Embryonic facial prominence (tissue), 1 donor: Measurements from ENCODE around the gene TRIM43.
"Not testable (repeated sequence)": the region's sequence is repeated elsewhere in the genome, so short reads cannot be mapped to it uniquely, and the experiment has no call there.

Source experiments
- DNase-seq: peaks from one replicate; pipeline ENCODE4 v3.0.0-alpha.2; 2016; ENCODE audit errors: extremely low spot score

Gene TRIM43

GRCh38 chr2:95591701-95592100, at the start of gene TRIM43:
Gene TRIM43, plus strand, starts transcription at chr2:95592001. Its CDS starts 2,023 bp downstream, at chr2:95594024.
- not testable (repeated sequence) for DNase-seq

- no peak for DNase-seq
Measured at GRCh38 chr2:95551055-95551568, 40.7 kb upstream of the TRIM43 start.

- DNase-seq = no peak
Measured at GRCh38 chr2:95552911-95553310, 38.9 kb upstream of the TRIM43 start.

DNA sequence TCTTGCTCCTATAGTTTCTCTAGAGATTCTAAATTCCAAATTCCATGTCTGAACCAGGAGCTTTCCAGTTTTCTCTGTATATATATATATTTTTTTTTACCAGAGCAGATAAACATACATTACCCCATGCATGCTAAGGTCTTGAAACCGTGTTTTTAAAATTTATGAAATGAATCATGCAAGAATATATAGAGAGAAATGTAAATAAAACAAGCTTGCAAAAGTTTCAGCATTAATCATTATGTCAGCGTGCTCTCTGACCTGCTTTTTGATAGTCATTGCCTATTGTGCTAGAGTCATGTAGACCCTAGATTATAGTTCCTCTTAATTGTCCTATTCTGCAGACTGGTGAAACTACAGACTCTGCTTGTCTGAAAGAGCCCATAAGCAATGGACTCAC, 22.6 kb upstream of the TRIM43 start:
- DNase-seq = no peak

DNA sequence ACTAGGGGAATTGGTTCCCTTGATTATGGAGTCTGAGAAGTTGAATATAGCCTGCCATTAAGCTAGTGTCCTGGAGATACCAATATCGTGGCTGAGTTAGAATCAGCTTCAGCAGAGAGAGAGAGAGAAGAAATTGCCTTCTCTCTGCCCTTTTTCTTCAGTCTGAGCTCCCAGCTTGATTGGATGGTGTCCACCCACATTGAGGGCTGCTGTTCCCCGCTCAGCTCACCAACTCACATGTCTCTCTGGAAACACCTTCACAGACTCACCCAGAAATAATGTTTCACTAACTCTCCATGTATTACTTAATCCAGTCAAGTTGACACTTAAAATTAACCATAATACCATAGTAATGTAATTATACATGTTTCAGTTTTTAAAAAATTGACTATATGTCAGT, 17.9 kb upstream of the TRIM43 start:
- DNase-seq = no peak

DNA sequence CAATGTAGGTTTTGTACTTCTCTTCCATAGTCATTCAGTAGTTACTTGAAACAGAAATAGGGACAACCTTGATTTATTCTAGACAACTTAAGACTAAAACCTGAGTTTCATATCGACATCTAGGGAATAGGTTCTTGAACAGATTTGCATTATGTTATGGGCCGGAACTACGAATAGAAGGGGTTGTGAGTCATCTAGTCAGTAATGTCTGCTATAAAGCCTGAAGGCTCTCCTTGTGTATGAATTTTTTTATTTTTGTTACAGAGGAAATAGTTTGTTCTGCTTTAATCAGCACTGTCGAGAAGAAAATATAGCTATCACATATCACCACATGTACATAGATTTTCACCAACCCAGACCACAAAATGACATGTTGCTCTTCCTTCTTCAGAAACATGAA, 17.3 kb upstream of the TRIM43 start:
- DNase-seq = no peak

DNA sequence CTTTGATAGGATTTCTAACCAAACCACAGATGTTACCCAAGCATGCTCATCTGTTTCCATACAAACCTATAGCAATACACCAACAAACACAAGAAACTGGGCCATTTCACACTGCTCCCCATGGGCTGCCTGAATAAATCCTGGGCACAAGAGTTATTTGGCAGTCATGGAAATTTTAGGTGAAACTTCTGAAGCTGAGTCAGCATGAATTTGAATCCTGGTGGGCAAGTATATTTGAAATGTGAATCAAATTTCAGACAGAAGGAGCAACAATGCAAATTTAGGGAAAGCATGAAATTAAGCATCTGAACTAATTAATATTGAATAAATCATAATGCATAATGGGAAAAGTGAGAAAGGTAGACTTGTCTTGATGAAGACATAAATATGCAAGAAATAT, 15.9 kb upstream of the TRIM43 start:
- no peak for DNase-seq

DNA sequence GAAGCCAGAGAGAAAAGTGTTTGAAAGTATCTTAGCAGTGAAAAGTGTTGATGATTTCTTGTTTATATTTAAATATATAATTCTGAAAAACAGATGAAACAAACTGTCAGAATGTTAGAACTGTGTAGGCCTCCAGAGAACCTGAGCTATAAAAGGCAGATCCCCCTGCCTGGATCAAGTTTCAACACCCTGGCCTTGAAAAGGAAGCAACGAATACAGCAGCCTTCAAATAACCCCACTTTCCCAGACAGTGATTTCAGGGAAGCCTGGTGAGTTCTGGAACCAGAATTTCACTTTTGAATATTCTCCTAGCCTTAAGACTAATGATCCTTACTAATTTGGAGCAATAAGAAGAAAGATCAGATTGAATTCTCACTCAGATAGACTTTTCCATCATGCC, 13.3 kb upstream of the TRIM43 start:
- DNase-seq = no peak

DNA sequence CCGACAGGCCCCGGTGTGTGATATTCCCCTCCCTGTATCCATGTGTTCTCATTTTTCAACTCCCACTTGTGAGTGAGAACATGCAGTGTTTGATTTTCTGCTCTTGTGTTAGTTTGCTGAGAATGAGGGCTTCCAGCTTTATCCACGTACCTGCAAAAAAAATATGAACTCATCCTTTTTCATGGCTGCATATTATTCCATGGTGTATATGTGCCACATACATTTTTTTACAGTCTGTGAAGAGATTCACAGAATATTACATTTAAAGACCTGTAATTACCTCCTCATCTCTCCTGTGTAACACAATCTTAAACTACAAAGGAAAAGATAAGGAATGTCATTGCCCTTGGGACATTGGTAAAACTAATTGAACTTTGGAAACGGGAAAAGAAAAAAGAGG, 8.3 kb upstream of the TRIM43 start:
- DNase-seq = not testable (repeated sequence)

- not testable (repeated sequence) for DNase-seq
Measured at GRCh38 chr2:95584321-95584720, 7.5 kb upstream of the TRIM43 start.

DNA sequence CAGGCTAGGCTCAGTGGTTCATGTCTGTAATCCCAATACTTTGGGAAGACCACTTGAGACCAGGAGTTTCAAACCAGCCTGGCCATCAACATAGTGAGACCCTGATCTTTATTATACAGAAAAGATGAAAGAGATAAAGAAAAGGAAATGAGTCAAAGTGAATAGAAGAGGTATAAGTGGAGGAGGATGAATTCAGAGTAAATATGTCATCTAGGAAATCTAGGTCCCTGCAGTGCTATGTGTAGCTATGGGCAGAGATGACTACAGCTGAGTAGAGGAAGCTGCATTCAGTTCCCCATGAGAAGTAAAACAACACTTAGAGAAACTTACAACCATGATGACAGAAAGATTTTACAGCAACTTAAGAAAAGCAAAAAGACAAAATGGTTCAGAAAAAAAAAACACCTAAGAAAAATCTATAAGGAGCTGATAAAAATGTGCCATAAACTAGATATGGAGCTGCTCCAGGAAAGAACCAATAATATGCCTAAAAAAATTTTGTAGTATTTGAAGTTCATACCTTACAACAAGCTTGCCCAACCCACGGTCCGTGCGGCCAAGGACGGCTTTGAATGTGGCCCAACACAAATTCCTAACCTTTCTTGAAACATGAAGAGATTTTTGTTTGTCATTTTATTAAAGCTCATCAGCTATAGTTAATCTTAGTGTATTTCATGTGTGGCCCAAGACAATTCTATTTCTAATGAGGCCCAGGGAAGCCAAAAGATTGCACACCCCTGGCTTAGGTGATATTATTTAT, 1.8 kb upstream of the TRIM43 start:
- not testable (repeated sequence) for DNase-seq

DNA sequence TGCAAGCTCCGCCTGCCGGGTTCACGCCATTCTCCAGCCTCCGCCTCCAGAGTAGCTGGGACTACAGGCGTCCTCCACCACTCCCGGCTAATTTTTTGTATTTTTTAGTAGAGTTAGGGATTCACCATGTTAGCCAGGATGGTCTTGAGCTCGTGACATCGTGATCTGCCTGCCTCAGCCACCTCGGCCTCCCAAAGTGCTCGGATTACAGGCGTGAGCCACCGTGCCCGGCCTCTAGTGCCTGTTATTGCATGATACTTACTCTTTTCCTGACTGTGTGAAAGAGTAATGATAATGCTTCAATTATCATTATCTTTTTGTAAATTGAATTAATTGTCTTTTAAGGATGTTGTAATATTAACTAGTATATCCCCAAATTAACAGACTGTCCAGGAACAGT, 1.2 kb downstream of the TRIM43 start:
- not testable (repeated sequence) for DNase-seq

- DNase-seq = not testable (repeated sequence)
Measured at GRCh38 chr2:95595012-95595411, 3.2 kb downstream of the TRIM43 start.

- not testable (repeated sequence) for DNase-seq
Measured at GRCh38 chr2:95601301-95601700, 9.5 kb downstream of the TRIM43 start.

DNA sequence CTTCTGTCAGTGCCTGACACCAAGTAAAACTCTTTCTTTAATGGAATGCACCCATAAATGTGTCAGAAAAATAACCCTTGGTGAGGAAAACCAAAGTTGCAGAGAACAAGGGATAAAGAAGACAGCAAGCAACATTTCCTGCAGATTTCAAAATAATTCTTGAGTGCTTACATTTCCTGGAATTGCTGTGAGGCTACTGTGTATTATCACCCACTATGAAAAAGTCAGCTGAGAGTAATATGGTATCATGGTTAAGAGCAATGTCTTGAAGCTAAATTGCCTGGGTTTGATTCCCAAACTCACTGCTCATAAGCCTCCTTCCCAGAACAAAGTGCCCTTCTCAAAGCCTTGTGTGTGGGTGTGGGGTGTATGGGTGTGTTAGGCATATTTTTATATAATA, 10.3 kb downstream of the TRIM43 start:
- DNase-seq = not testable (repeated sequence)

- DNase-seq = not testable (repeated sequence)
Measured at GRCh38 chr2:95608356-95608755, 16.6 kb downstream of the TRIM43 start.

DNA sequence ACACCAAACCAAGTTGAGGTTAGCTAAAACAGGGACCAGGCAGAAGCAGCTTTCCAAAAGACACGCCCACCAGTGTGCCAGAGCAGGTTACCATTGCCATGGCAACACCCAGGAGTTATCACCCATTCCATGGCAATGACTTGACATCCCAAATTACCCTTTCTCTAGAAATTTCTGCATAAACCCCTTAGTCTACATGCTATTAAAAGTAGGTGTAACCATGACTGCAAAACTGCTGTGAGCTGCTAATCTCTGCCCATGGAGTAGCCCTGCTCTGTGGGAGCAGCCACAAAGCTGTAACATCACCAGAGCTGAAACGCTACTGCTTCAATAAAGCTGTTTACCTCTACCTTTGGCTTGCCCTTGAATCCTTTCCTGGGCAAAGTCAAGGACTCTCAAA, 18.0 kb downstream of the TRIM43 start:
- not testable (repeated sequence) for DNase-seq

DNA sequence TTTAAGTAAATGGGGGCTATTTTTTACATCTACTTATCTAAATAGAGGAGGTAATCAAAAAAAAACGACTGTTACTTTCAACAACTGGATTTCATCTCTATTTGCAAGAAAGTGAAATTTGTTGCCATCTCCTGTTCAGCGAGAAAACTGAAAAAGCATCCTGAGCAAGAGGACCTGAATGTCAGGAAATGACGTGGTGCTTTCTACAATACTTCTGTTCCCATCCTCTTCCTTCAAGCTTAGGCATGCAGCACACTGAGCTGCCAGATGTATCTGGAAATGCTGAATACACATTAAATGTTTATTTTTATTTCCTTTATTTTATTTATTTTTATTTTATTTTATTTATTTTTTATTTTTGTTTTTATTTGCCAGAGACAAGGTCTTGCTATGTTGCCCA, 21.2 kb downstream of the TRIM43 start:
- DNase-seq = not testable (repeated sequence)

- not testable (repeated sequence) for DNase-seq
Measured at GRCh38 chr2:95622728-95623127, 30.9 kb downstream of the TRIM43 start.

GRCh38 chr2:95630987-95631386, 39.2 kb downstream of the TRIM43 start:
- DNase-seq = not testable (repeated sequence)

GRCh38 chr2:95633626-95634259, 41.9 kb downstream of the TRIM43 start:
- not testable (repeated sequence) for DNase-seq

GRCh38 chr2:95640515-95641288, 48.9 kb downstream of the TRIM43 start:
- not testable (repeated sequence) for DNase-seq
